ENCODE data around the gene LRP6.

GRCh38 chr12:12190087-12190809 lies 76.6 kb downstream of the LRP6 start:
- TF ChIP-seq CTCF (IDR thresholded peaks at IDR 0.05) = no peak
- TF ChIP-seq POLR2AphosphoS5 (IDR thresholded peaks at IDR 0.05; ENCODE audit: low read depth, low read length) = no peak

Measured in Panc1 (cell line).